HCT116 (cell line): Measurements from ENCODE around the gene FTSJ1. TPM values are rescaled to one million over a fixed set of nuclear protein-coding genes. Genes with fewer than 3 reads are reported as not detected.

Experiments used
- ATAC-seq: fragments of 200-7000 bp; cut with Tn5 transposase; 2 replicates; pipeline ENCODE4 v1.9.1; 2020; ENCODE audit warnings: mild to moderate bottlenecking, moderate library complexity
- BruUV-seq: library from RNA; stranded (reverse); fragments of 400-500 nt; replicated peaks from 2 replicates; lab custom pipeline; 2021; lab: Mats Ljungman, UMichigan
- CTCF ChIA-PET: fragments of 300-600 bp; sonication (Branson Sonifier 250); formaldehyde crosslinking; loops from one replicate; lab custom pipeline; 2021; ENCODE audit warnings: antibody characterized with exemption; lab: Charles Lee
- POLR2A ChIA-PET: fragments of 300-600, 350-600 bp; sonication (Branson Sonifier 250); formaldehyde crosslinking; loops from one replicate; lab custom pipeline; 2021; ENCODE audit warnings: antibody characterized with exemption; lab: Charles Lee
- RAD21 ChIA-PET, 2 experiments: fragments of 300-600 bp; sonication (Branson Sonifier 250); formaldehyde crosslinking; loops; one replicate each; lab custom pipeline; 2023; ENCODE audit warnings: low total read pairs in 2 of 2; ENCODE audit not compliant: uncharacterized antibody in 2 of 2, unreplicated experiment in 2 of 2, low non-redundant PET in 1 of 2; lab: Charles Lee
- DNase-seq: peaks from one replicate; pipeline ENCODE4 v3.0.0-alpha.2; 2010; ENCODE audit warnings: low read depth, low spot score
- H2AFZ ChIP-seq: fragments of 200-600 bp; shearing (Covaris generic), sonication (generic); 2 replicates; pipeline ENCODE4 v1.6.1; 2017; ENCODE audit warnings: low read depth, mixed run types, mixed read lengths, antibody characterized with exemption, low read length; ENCODE audit not compliant: poor library complexity, severe bottlenecking
- H3K27ac ChIP-seq: 2 replicates; pipeline ENCODE4 v1.5.1; 2012; ENCODE audit warnings: low read depth, low read length
- H3K27me3 ChIP-seq: fragments of 200-600 bp; sonication (generic); 2 replicates; pipeline ENCODE4 v1.6.1; 2016; ENCODE audit warnings: mixed run types, low read length, mixed read lengths; ENCODE audit not compliant: insufficient read depth
- H3K36me3 ChIP-seq, 2 experiments: fragments of 200-500 bp in 1 of 2; fragments of 200-600 bp in 1 of 2; sonication (Bioruptor generic) in 1 of 2; sonication (generic) in 1 of 2; 2 replicates each; pipeline versions ENCODE4 v1.5.1 to v1.6.1; 2014 to 2016; ENCODE audit warnings: low read length in 2 of 2, inconsistent platforms in 1 of 2, mixed read lengths in 1 of 2, mixed run types in 1 of 2; ENCODE audit not compliant: insufficient read depth in 2 of 2, control insufficient read depth in 1 of 2
- H3K4me1 ChIP-seq, 2 experiments: fragments of 200-600 bp in 1 of 2; sonication (generic) in 1 of 2; 2 replicates each; pipeline versions ENCODE4 v1.5.1 to v1.6.1; 2012 to 2017; ENCODE audit warnings: low read length in 2 of 2, inconsistent platforms in 1 of 2, mild to moderate bottlenecking in 1 of 2, mixed read lengths in 1 of 2, mixed run types in 1 of 2, moderate library complexity in 1 of 2; ENCODE audit not compliant: insufficient read depth in 2 of 2, control insufficient read depth in 1 of 2
- H3K4me2 ChIP-seq: fragments of 200-600 bp; sonication (generic); 2 replicates; pipeline ENCODE4 v1.6.1; 2017; ENCODE audit warnings: mixed run types, low read length, mixed read lengths
- H3K4me3 ChIP-seq, 2 experiments: fragments of 200-600 bp in 1 of 2; sonication (generic) in 1 of 2; replicated peaks in 1 of 2; 2 replicates each; pipeline ENCODE4 v1.5.1; 2011 to 2016; ENCODE audit warnings: low read length in 2 of 2, control low read depth in 1 of 2, low read depth in 1 of 2, mild to moderate bottlenecking in 1 of 2, mixed read lengths in 1 of 2, mixed run types in 1 of 2
- H3K79me2 ChIP-seq: fragments of 200-600 bp; sonication (generic); 2 replicates; pipeline ENCODE4 v1.6.1; 2017; ENCODE audit warnings: mild to moderate bottlenecking, mixed run types, low read length, moderate library complexity, mixed read lengths; ENCODE audit not compliant: insufficient read depth
- H3K9ac ChIP-seq: fragments of 200-600 bp; sonication (generic); 2 replicates; pipeline ENCODE4 v1.6.1; 2016; ENCODE audit warnings: low read length, mixed read lengths
- H3K9me2 ChIP-seq: fragments of 200-600 bp; sonication (generic), shearing (Covaris generic); 2 replicates; pipeline ENCODE4 v1.6.1; 2017; ENCODE audit warnings: mixed run types, mild to moderate bottlenecking, moderate library complexity; ENCODE audit not compliant: insufficient read depth
- H3K9me3 ChIP-seq, 2 experiments: fragments of 200-500 bp in 1 of 2; fragments of 200-600 bp in 1 of 2; sonication (Bioruptor generic) in 1 of 2; sonication (generic) in 1 of 2; 2 replicates each; pipeline ENCODE4 v1.6.1; 2014 to 2017; ENCODE audit warnings: low read length in 2 of 2, mixed read lengths in 2 of 2, inconsistent platforms in 1 of 2, low read depth in 1 of 2, mild to moderate bottlenecking in 1 of 2, mixed run types in 1 of 2, moderate library complexity in 1 of 2; ENCODE audit not compliant: control insufficient read depth in 1 of 2, insufficient read depth in 1 of 2
- H4K20me1 ChIP-seq: fragments of 200-600 bp; sonication (generic), shearing (Covaris generic); 2 replicates; pipeline ENCODE4 v1.6.1; 2017; ENCODE audit warnings: mixed run types, mild to moderate bottlenecking, moderate library complexity; ENCODE audit not compliant: insufficient read depth
- CBX3 ChIP-seq: IDR thresholded peaks from 2 replicates; pipeline ENCODE4 v1.6.1; 2012; ENCODE audit warnings: low read depth
- CTCF ChIP-seq, 3 experiments: fragments of 200-600 bp in 1 of 3; sonication (generic) in 1 of 3; IDR thresholded peaks in 2 of 3; conservative IDR thresholded peaks in 1 of 3; 2 replicates each; pipeline ENCODE4 v1.5.1; 2012 to 2017; ENCODE audit warnings: low read depth in 2 of 3, low read length in 2 of 3, antibody characterized with exemption in 1 of 3, borderline replicate concordance in 1 of 3, control low read depth in 1 of 3, mild to moderate bottlenecking in 1 of 3, mixed read lengths in 1 of 3, mixed run types in 1 of 3, moderate library complexity in 1 of 3; ENCODE audit not compliant: insufficient read depth in 1 of 3
- EGR1 ChIP-seq: IDR thresholded peaks from 2 replicates; pipeline ENCODE4 v1.6.1; 2012; ENCODE audit warnings: low read depth
- EZH2phosphoT487 ChIP-seq: fragments of 200-600 bp; IDR thresholded peaks from 2 replicates; pipeline ENCODE4 v1.6.1; 2018; ENCODE audit warnings: antibody characterized with exemption, borderline replicate concordance
- JUND ChIP-seq: IDR thresholded peaks from 2 replicates; pipeline ENCODE4 v1.6.1; 2012
- RAD21 ChIP-seq: IDR thresholded peaks from 2 replicates; pipeline ENCODE4 v1.6.1; 2012; ENCODE audit warnings: low read depth, mild to moderate bottlenecking
- ZFX ChIP-seq: fragments of 450-650 bp; IDR thresholded peaks from 2 replicates; pipeline ENCODE4 v1.6.1; 2017
- intact Hi-C: fragments of 100-400 bp; cut with micrococcal nuclease; formaldehyde crosslinking; loops from 2 replicates; pipeline ENCODE4 v1.10.0; 2022
- total RNA-seq: library from RNA; stranded (reverse); gene quantifications from one replicate; pipeline ENCODE4 v1.2.1, GENCODE V29; 2021; ENCODE audit not compliant: unreplicated experiment

Gene FTSJ1
- total RNA-seq, 1 experiment from 2014 or later = 64.9 TPM

- Histone ChIP-seq H3K79me2 (peaks cover 33% of the 10 kb centered on the region), H3K9me2 (no peaks in the 10 kb centered on the region), H3K27me3 (no peaks in the 10 kb centered on the region), H3K27ac (no peak overlapping the region; the same call in 1 of the 2 replicates), H3K4me2 (no peak overlapping the region), H2AFZ (no peak overlapping the region), H3K9me3 (no peaks in the 10 kb centered on the region), H3K36me3 (no peaks in the 10 kb centered on the region; a peak in 1 of 4 replicates), H3K9ac (no peak overlapping the region), H3K4me1 (peaks cover 8 to 28% of the 10 kb centered on the region in 2 experiments; a peak in 3 of 4 replicates), H3K4me3 (no peak overlapping the region), H4K20me1 (no peaks in the 10 kb centered on the region)
- ChIA-PET CTCF (interaction anchor here (1.2 to 1.7 kb wide), 2 partner anchors 66 to 390 kb away, joined by 4 to 7 read pairs; partner anchors contain the start of gene TBC1D25), RAD21 (no interaction called here), POLR2A (no interaction called here)
- no TSS peak for BruUV-seq
- intact Hi-C loops = loop anchor here (10.0 kb wide), 1 partner anchor 101 kb away; the partner anchor contains the start of gene RBM3
- ATAC-seq = no peak
- DNase-seq = no peak
- TF ChIP-seq JUND (no peak), EZH2phosphoT487 (no peak), ZFX (no peak), RAD21 (no peak)
Measured at GRCh38 chrX:48473704-48473990, 2.4 kb upstream of the FTSJ1 start.

GRCh38 chrX:48474127-48474526 lies 1.9 kb upstream of the FTSJ1 start:
- TF ChIP-seq CBX3 (no peak), EGR1 (no peak), CTCF (IDR thresholded peaks at IDR 0.05 in 2 of 3, conservative IDR thresholded peaks at IDR 0.05 in 1 of 3; ENCODE audit: borderline replicate concordance in 1 of 3, insufficient read depth in 1 of 3, low read depth in 2 of 3, low read length in 2 of 3) (peak in 2 of 3 experiments; percentile 34 to 41; a peak in 4 of 6 replicates)
- intact Hi-C loops = loop anchor here (2.0 to 10.0 kb wide), 2 partner anchors 35 to 101 kb away; partner anchors contain the start of genes PORCN and RBM3
- ChIA-PET RAD21 (interaction anchor here (0.6 to 1.6 kb wide), 3 partner anchors 20 to 391 kb away, joined by 3 to 9 read pairs (median 5); no protein-coding TSS in a partner anchor), POLR2A (no interaction called here), CTCF (interaction anchor here (1.2 to 1.7 kb wide), 3 partner anchors 20 to 391 kb away, joined by 4 to 7 read pairs (median 4); partner anchors contain the start of gene TBC1D25)
- no peak for DNase-seq
- H3K4me1 ChIP-seq = peaks cover 8 to 28% of the 10 kb centered on the region in 2 experiments; a peak in 3 of 4 replicates
- ATAC-seq = no peak
- H2AFZ ChIP-seq = no peak overlapping the region
- H3K9me3 ChIP-seq = no peaks in the 10 kb centered on the region
- peak overlapping the region; percentile 86 for H3K4me2 ChIP-seq
- H3K79me2 ChIP-seq = peaks cover 35% of the 10 kb centered on the region
- peak overlapping the region; percentile 97; the same call in 1 of the 2 replicates for H3K9ac ChIP-seq
- no peak overlapping the region; a peak in 1 of 4 replicates for H3K4me3 ChIP-seq
- no peaks in the 10 kb centered on the region for H4K20me1 ChIP-seq
- no TSS peak for BruUV-seq
- H3K27ac ChIP-seq = no peak overlapping the region; the same call in 1 of the 2 replicates
- H3K36me3 ChIP-seq = no peaks in the 10 kb centered on the region; a peak in 1 of 4 replicates
- no peaks in the 10 kb centered on the region for H3K27me3 ChIP-seq
- H3K9me2 ChIP-seq = no peaks in the 10 kb centered on the region
